Stomach (tissue), 9 donors: Measurements from ENCODE around the gene MARCHF2. TPM values are rescaled to one million over a fixed set of nuclear protein-coding genes. Genes with fewer than 3 reads are reported as not detected.

Experiments used
- DNase-seq, 2 donors: peaks; one replicate each; pipeline versions ENCODE4 v3.0.0 to v3.0.0-alpha.2; 2013 to 2019
- H3K27ac ChIP-seq, 5 donors: fragments of 200-600 bp in 4 of 5; sonication (generic) in 4 of 5; one replicate each; pipeline ENCODE4 v1.5.1; 2013 to 2019; ENCODE audit warnings: mild to moderate bottlenecking in 1 of 5, moderate library complexity in 1 of 5
- H3K27me3 ChIP-seq, 3 donors: fragments of 200-600 bp; sonication (generic); one replicate each; pipeline ENCODE4 v1.5.1; 2017 to 2019; ENCODE audit warnings: mixed run types in 1 of 3
- H3K36me3 ChIP-seq, 4 donors: fragments of 200-600 bp; sonication (generic); 1 replicate in 3 of 4; 2 replicates in 1 of 4; pipeline ENCODE4 v1.5.1; 2016 to 2019
- H3K4me1 ChIP-seq, 4 donors: fragments of 200-600 bp; sonication (generic); one replicate each; pipeline ENCODE4 v1.5.1; 2016 to 2019
- H3K4me3 ChIP-seq, 4 donors: fragments of 200-600 bp; sonication (generic) in 3 of 4; one replicate each; pipeline ENCODE4 v1.5.1; 2016 to 2019; ENCODE audit warnings: mild to moderate bottlenecking in 1 of 4
- H3K9me3 ChIP-seq, 4 donors: fragments of 200-600 bp; sonication (generic); one replicate each; pipeline ENCODE4 v1.5.1; 2016 to 2019
- EP300 ChIP-seq: sonication (generic); formaldehyde crosslinking; IDR thresholded peaks from one replicate; pipeline ENCODE4 v1.6.1; 2017; ENCODE audit warnings: antibody characterized with exemption
- POLR2A ChIP-seq, 4 donors: fragments of 450-650 bp; IDR thresholded peaks; one replicate each; pipeline ENCODE4 v1.6.1; 2016; ENCODE audit warnings: antibody characterized with exemption in 4 of 4, control low read depth in 2 of 4, mild to moderate bottlenecking in 1 of 4, moderate library complexity in 1 of 4
- POLR2AphosphoS5 ChIP-seq, 3 donors: sonication (generic); formaldehyde crosslinking; IDR thresholded peaks; one replicate each; pipeline ENCODE4 v1.6.1; 2016; ENCODE audit warnings: antibody characterized with exemption in 3 of 3
- WGBS, 5 donors: extraction: QIAGEN DNeasy Blood & Tissue Kit in 3 of 5; methylation state at CpG; one replicate each; pipeline versions ENCODE4 v1.1.5 to v1.1.7; 2013 to 2018; 5-methylcytosine and 5-hydroxymethylcytosine counted together
- intact Hi-C: fragments of 100-400 bp; cut with DNase I; formaldehyde crosslinking; loops from one replicate; pipeline ENCODE4 v1.15.1; 2023; ENCODE audit warnings: low total_unique reads
- polyA plus RNA-seq, 3 donors: library from polyadenylated mRNA; stranded (reverse); fragments of 200-250 nt; gene quantifications; one replicate each; pipeline ENCODE4 v1.2.3, GENCODE V29; 2013
- total RNA-seq, 5 donors: library from RNA; depleted of rRNA; stranded (reverse); fragments of >200 nt; gene quantifications; one replicate each; pipeline versions ENCODE4 v1.1.0 to v1.2.3, GENCODE V29; 2014 to 2016
- TF ChIP-seq, protein P1 (sequence below), 7 experiments: fragments of 450-650 bp in 4 of 7; fragments of 200-600 bp in 3 of 7; sonication (generic) in 3 of 7; IDR thresholded peaks; one replicate each; pipeline ENCODE4 v1.5.1; 2016 to 2019; ENCODE audit warnings: antibody characterized with exemption in 7 of 7, control low read depth in 2 of 7, mild to moderate bottlenecking in 1 of 7
- donor health status: healthy with polysubstance abuse.
- donor health status: Bipolar disorder and iron deficiency.
- donor health status: healthy.

Gene MARCHF2
- total and polyA plus RNA-seq, 8 donors: 23.5 to 98.2 (median 35.8) TPM

DNA sequence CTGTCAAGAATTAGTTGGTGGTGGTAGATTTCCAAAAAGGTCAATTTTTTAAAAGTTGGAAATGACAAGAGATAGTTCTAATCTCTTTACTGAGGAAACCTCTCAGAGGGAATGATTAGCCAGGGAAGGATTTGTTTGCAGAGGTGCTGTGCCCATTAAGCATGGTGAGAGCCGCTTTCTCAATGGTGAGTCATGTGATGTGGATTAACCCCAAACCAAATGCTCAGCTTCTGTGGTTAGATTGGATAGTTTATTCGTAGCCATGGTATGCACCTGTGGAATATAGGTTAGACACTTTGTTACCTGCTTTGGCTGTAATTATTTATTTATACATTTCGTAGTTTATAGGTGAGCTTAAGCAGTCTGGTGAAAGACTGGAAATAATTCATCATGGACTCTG is 38.8 kb downstream of the MARCHF2 start:
- DNase-seq: peak in 1 of 2 donors; percentile 41
- H3K9me3 ChIP-seq: no peaks in the 10 kb centered on the region
- no peaks in the 10 kb centered on the region for H3K27me3 ChIP-seq
- H3K36me3 ChIP-seq: peaks cover 10 to 43% (median 29%) of the 10 kb centered on the region in 4 donors
- H3K27ac ChIP-seq: peak overlapping the region in 3 of 5 donors; percentile 5 to 38 (median 33)
- WGBS, 5 donors: 28 to 37% (median 30%) methylated on average over 3 of the region's 3 CpGs
- peaks cover 73 to 93% (median 84%) of the 10 kb centered on the region in 4 donors for H3K4me1 ChIP-seq
- no peak for TF ChIP-seq POLR2A (IDR thresholded peaks at IDR 0.05)
- no peak for TF ChIP-seq EP300
- TF ChIP-seq, protein P1, sequence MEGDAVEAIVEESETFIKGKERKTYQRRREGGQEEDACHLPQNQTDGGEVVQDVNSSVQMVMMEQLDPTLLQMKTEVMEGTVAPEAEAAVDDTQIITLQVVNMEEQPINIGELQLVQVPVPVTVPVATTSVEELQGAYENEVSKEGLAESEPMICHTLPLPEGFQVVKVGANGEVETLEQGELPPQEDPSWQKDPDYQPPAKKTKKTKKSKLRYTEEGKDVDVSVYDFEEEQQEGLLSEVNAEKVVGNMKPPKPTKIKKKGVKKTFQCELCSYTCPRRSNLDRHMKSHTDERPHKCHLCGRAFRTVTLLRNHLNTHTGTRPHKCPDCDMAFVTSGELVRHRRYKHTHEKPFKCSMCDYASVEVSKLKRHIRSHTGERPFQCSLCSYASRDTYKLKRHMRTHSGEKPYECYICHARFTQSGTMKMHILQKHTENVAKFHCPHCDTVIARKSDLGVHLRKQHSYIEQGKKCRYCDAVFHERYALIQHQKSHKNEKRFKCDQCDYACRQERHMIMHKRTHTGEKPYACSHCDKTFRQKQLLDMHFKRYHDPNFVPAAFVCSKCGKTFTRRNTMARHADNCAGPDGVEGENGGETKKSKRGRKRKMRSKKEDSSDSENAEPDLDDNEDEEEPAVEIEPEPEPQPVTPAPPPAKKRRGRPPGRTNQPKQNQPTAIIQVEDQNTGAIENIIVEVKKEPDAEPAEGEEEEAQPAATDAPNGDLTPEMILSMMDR (IDR thresholded peaks at IDR 0.05): no peak
- peak in 1 of 3 donors; percentile 41 for TF ChIP-seq POLR2AphosphoS5 (IDR thresholded peaks at IDR 0.05)
- intact Hi-C loops: no loop called here
- H3K4me3 ChIP-seq: no peak overlapping the region

- no peak for TF ChIP-seq POLR2AphosphoS5 (IDR thresholded peaks at IDR 0.05)
- Histone ChIP-seq H3K4me1 (peaks cover 72 to 93% (median 83%) of the 10 kb centered on the region in 4 donors), H3K4me3 (no peak overlapping the region), H3K27me3 (no peaks in the 10 kb centered on the region), H3K27ac (peak overlapping the region in 1 of 5 donors; percentile 33), H3K9me3 (no peaks in the 10 kb centered on the region), H3K36me3 (peaks cover 16 to 44% (median 32%) of the 10 kb centered on the region in 4 donors)
- WGBS, 5 donors: 44 to 62% (median 55%) methylated on average over 4 of the region's 4 CpGs
- intact Hi-C loops: no loop called here
- no peak for DNase-seq
These were observed 39.5 kb downstream of the MARCHF2 start for GRCh38 chr19:8452446-8453123.

DNA sequence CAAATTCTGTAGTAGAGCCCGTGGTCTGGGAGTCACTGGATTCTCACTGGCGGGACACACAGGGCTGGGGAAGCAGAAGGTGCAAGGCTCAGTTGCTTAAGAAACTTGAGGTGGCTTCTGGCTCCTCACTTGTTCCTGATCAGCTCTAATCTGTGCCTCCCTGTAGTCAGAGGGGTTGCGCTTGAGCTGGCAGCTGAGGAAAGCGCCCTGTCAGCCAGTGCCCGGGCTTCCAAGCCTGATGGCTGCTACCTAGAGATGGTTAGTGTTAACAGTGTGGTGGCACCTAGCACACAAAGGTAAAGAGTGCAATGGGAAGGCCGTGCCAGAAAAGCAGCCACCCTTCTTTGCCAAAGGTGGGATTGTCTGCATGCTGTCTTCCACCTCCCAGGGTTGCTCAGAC is 40.5 kb downstream of the MARCHF2 start:
- intact Hi-C loops: no loop called here
- no peaks in the 10 kb centered on the region for H3K9me3 ChIP-seq
- H3K4me1 ChIP-seq: peaks cover 70 to 93% (median 83%) of the 10 kb centered on the region in 4 donors
- TF ChIP-seq POLR2A (IDR thresholded peaks at IDR 0.05) (no peak), POLR2AphosphoS5 (IDR thresholded peaks at IDR 0.05) (no peak), EP300 (no peak)
- TF ChIP-seq, protein P1 (IDR thresholded peaks at IDR 0.05): no peak
- WGBS, 5 donors: 62 to 81% (median 71%) methylated on average over 5 to 6 of the region's 6 CpGs
- H3K36me3 ChIP-seq: peaks cover 19 to 44% (median 29%) of the 10 kb centered on the region in 4 donors
- peak overlapping the region in 1 of 4 donors; percentile 16 for H3K4me3 ChIP-seq
- H3K27me3 ChIP-seq: no peaks in the 10 kb centered on the region
- DNase-seq: no peak
- peak overlapping the region in 2 of 5 donors; percentile 3 to 33 for H3K27ac ChIP-seq

GRCh38 chr19:8454218-8454617 is 41.1 kb downstream of the MARCHF2 start:
- Histone ChIP-seq H3K9me3 (no peaks in the 10 kb centered on the region), H3K27ac (peak overlapping the region in 1 of 5 donors; percentile 20), H3K27me3 (no peaks in the 10 kb centered on the region), H3K36me3 (peaks cover 19 to 44% (median 29%) of the 10 kb centered on the region in 4 donors), H3K4me3 (no peak overlapping the region), H3K4me1 (peaks cover 70 to 93% (median 83%) of the 10 kb centered on the region in 4 donors)
- intact Hi-C loops: no loop called here
- WGBS, 5 donors: 43 to 76% (median 57%) methylated on average over 1 of the region's 1 CpG
- TF ChIP-seq, protein P1 (IDR thresholded peaks at IDR 0.05): no peak
- no peak for TF ChIP-seq POLR2A (IDR thresholded peaks at IDR 0.05)
- TF ChIP-seq POLR2AphosphoS5 (IDR thresholded peaks at IDR 0.05): no peak
- DNase-seq: no peak

DNA sequence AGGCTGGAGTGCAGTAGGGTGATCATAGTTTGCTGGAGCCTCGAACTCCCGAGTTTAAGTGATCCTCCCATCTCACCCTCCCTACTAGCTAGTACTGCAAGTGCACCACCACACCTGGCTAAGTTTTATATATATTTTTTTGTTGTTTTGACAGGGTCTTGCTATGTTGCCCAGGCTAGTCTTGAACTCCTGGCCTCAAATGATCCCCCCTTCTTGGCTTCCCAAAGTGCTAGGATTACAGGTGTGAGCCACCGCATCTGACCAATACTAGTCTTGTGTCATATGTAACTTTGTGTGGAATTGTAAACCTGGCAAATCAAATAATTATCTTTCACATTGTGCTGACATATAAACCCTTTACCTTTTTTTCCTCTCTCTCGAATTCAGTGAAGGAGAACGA is 41.9 kb downstream of the MARCHF2 start:
- intact Hi-C loops: no loop called here
- peaks cover 72 to 95% (median 85%) of the 10 kb centered on the region in 4 donors for H3K4me1 ChIP-seq

More for the DNA sequence above, 41.9 kb downstream of the MARCHF2 start:
- DNase-seq: no peak
- TF ChIP-seq EP300: no peak
- TF ChIP-seq, protein P1 (IDR thresholded peaks at IDR 0.05): no peak
- TF ChIP-seq POLR2A (IDR thresholded peaks at IDR 0.05): no peak
- TF ChIP-seq POLR2AphosphoS5 (IDR thresholded peaks at IDR 0.05): no peak
- H3K27ac ChIP-seq: no peak overlapping the region
- H3K9me3 ChIP-seq: no peaks in the 10 kb centered on the region
- peaks cover 19 to 44% (median 29%) of the 10 kb centered on the region in 4 donors for H3K36me3 ChIP-seq
- H3K27me3 ChIP-seq: no peaks in the 10 kb centered on the region
- no peak overlapping the region for H3K4me3 ChIP-seq
- 61 to 76% (median 66%) methylated on average over 5 of the region's 5 CpGs for WGBS, 5 donors
